GM12892 (cell line): ENCODE results near the gene RAB6C.
"Not testable (repeated sequence)": the region's sequence is repeated elsewhere in the genome, so short reads cannot be mapped to it uniquely, and the experiment has no call there.

Experiments used
- DNase-seq: peaks from one replicate; pipeline ENCODE4 v3.0.0; 2011; ENCODE audit not compliant: insufficient read length
- FAIRE-seq: peaks from 2 replicates; lab custom pipeline; 2011; peaks lifted over from hg19 to GRCh38; lab: Jason Lieb, UNC
- POLR2A ChIP-seq: IDR thresholded peaks from 2 replicates; pipeline ENCODE4 v1.6.1; 2011; ENCODE audit warnings: low read depth, low read length, control low read depth
- POLR2AphosphoS5 ChIP-seq: IDR thresholded peaks from 2 replicates; pipeline ENCODE4 v1.6.1; 2011; ENCODE audit warnings: low read depth, low read length, control low read depth
- TAF1 ChIP-seq: IDR thresholded peaks from 2 replicates; pipeline ENCODE4 v1.6.1; 2011; ENCODE audit warnings: low read depth, mild to moderate bottlenecking, control low read depth, low read length, borderline replicate concordance

The RAB6C gene

DNA sequence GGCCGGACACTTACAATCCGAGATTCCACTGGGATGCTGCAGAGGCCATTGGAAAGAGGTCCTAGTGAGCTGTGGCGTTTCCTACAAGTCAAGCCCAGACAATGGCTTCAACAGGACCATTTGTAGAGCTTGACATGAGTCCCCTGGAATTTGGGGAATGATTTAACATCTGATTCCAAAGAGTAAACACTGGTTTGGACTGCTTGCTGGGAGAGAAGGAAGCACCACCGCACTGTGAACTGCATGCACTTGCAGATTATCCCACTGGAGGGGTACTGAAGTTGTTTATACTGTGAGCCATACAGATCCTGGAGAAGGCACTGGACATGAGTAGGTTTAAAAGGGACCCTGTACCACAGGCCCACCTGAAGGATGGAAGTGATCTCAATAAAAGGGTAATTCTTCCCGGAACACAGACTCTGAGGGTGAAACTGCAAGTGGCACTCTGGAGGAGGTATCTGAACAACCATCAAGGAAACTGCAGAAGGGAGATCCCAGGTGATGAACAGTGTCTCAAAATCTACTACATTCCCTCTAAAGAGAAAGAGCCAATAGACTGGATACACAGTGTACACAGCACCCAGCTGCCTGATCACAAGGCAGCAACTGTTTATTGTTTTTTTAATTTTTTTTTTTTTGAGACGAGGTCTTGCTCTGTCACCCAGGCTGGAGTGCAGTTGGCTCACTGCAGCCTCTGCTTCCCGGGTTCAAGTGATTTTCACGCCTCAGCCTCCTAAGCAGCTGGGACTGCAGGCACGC lies 4.3 kb upstream of the RAB6C start:
- TF ChIP-seq POLR2A (no peak), TAF1 (no peak), POLR2AphosphoS5 (no peak)
- FAIRE-seq (no peak), DNase-seq (no peak)

DNA sequence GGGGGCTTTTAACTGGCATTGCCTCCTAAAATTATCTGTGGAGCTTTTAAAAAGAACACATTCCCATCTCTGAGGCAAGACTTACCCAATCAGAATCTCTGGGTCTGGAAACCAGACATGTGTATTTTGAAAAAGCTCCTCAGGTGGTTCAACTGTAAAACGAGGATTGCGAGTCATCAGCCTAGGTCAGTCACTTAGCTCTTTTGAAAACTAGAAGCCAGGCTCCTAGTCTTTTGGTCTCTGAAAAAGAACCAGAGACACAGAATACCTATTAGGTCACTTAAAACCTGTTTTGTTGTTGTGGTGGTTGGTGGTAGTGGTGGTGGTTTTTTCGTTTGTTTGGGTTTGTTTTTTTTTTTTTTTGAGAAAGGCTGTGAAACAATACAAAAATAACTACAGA lies 2.5 kb upstream of the RAB6C start:
- not testable (repeated sequence) for FAIRE-seq, DNase-seq

DNA sequence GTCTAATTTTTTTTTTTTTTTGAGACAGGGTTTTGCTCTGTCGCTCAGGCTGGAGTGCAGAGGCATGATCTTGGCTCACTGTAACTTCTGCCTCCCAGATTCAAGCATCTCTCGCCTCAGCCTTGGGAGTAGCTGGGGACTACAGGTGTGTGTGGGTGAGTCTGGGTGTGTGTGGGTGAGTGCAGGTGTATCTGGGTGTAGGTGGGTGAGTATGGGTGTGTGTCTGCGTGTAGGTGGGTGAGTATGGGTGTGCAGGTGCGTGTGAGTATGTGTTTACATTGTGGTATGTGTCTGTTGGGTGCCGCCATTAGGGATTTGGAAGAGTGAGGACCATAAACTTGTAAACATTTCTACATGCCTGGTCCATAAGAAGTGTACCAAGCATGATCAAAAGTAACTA lies 1.5 kb upstream of the RAB6C start:
- DNase-seq (no peak), FAIRE-seq (no peak)
- no peak for TF ChIP-seq POLR2A
- TF ChIP-seq POLR2AphosphoS5 = no peak
- no peak for TF ChIP-seq TAF1

DNA sequence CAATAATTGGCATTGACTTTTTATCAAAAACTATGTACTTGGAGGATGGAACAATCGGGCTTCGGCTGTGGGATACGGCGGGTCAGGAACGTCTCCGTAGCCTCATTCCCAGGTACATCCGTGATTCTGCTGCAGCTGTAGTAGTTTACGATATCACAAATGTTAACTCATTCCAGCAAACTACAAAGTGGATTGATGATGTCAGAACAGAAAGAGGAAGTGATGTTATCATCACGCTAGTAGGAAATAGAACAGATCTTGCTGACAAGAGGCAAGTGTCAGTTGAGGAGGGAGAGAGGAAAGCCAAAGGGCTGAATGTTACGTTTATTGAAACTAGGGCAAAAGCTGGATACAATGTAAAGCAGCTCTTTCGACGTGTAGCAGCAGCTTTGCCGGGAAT lies 780 bp downstream of the RAB6C start:
- not testable (repeated sequence) for DNase-seq
- FAIRE-seq = peak; percentile 9

DNA sequence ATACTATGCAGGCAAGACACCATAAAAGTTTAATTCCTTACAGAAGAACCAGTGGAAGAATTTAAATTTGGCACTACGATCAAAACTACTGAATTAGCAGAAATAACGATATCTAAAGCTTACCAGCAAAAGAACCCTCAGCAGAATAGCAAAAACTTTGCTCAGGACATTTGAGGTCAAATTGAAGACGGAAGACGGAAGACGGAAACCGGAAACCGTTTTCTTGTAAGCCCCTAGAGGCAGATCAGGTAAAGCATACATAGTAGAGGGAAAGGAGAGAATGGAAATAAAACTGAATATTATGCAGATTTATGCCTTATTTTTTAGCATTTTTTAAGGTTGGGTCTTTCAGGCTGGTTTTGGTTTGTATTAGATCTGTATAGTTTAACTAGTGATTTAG lies 2.2 kb downstream of the RAB6C start:
- not testable (repeated sequence) for FAIRE-seq, DNase-seq

DNA sequence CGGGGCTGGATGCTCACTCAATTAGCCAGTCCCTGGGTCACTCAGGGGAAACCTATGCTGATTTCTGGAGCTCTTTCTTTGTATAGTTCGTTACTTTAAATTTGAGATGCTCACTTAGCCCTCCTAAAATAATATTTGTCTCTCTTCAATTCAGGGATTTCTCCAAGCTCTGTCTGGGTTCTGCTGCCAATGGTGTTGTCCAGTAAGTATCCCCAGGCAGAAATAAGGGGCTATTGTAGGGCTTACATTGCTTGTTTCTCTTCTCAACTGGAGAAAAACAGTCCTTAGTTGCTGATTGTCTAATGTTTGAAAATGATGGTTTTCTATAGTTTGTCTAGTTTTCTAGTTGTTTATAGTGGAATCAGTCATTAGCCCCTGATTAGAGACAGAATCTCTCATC lies 5.0 kb downstream of the RAB6C start:
- TF ChIP-seq TAF1 (no peak), POLR2A (no peak), POLR2AphosphoS5 (no peak)
- DNase-seq (no peak), FAIRE-seq (no peak)

DNA sequence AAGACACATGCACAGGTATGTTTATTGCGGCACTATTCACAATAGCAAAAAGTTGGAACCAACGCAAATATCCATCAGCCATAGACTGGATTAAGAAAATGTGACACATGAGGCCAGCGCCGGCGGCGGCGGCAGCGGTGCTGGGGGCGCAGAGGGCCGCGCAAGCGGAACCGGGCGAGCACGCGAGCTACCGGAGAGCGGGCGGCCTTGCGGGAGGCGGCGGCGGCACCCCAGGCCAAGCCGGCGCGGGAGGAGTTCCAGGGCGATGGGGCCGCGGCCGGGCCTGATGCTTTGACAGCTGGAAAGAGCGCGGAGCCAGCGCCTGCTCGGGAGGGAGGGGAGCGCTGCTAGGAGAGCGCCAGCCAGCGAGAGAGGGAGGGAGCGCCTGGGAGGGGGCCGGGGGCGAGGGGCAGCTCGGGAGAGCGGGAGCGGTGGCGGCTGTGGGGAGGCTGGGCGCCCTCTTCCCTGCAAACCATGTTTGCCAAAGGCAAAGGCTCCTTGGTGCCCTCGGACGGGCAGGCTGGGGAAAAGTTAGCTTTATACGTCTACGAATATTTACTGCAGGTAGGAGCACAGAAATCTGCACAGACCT lies 13.0 kb downstream of the RAB6C start:
- not testable (repeated sequence) for DNase-seq, FAIRE-seq

DNA sequence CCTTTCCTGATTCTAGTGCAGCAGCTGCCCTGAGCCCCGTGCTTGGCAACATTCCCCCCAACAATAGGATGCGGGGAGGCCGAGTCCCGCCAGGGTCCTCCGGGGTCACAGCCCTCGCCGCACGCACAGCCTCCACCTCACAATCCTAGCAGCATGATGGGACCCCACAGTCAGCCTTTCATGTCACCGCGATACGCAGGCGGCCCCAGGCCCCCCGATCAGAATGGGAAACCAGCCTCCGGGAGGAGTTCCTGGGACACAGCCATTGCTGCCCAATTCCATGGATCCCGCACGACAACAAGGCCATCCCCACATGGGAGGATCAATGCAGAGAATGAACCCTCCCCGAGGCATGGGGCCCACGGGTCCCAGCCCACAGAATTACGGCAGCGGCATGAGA lies 13.7 kb downstream of the RAB6C start:
- DNase-seq, FAIRE-seq: not testable (repeated sequence)

DNA sequence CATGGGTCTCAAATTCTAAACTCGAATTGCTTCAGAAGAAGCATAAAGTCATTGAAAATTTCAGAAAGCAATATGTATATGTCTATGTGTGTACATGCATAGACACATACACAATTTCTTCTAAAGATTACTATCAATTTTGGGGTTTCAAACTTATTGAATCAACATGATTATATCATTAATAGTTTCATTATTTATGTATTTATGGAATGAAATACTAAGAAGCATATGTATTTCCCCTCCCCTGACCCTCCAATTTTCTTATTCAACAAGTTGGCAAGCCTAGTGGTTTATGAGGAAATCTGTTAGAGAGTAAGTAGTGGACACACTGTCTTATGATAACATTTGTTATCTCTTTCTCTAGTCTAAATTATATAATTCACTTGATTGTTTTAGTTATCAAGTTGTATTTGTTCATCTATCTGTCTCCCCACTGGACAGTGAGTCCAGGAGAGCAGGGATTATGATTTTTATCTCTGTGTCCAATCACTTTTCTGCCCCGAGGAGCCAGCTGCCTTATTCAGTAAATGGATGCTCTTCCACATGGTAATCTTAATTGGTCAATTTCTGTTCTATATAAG lies 17.3 kb downstream of the RAB6C start:
- not testable (repeated sequence) for DNase-seq, FAIRE-seq

DNA sequence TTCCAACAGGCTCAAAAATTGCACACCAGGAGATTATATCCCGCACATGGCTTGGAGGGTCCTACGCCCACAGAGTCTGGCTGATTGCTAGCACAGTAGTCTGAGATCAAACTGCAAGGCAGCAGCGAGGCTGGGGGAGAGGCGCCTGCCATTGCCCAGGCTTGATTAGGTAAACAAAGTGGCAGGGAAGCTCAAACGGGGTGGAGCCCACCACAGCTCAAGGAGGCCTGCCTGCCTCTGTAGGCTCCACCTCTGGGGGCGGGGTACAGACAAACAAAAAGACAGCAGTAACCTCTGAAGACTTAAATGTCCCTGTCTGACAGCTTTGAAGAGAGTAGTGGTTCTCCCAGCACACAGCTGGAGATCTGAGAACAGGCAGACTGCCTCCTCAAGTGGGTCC lies 19.3 kb downstream of the RAB6C start:
- not testable (repeated sequence) for FAIRE-seq, DNase-seq

DNA sequence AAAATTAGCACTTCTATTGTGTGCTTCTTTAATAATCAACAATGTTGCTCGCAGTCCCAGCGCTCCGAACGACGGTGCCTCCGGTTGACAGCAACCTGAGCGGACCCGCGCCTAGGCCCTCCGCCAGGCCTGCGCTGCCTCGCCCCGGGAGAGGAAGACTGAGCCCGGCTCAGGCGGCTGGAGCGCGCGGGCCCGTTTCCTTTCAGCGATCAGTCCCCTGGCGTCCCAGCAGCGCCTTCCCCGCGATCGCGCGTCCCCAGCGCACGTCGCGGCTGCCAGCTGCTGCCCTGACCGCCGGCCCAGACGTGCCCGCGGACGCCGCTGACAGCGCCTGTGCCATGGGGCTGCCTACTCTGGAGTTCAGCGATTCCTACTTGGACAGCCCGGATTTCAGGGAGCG lies 26.4 kb downstream of the RAB6C start:
- not testable (repeated sequence) for FAIRE-seq, DNase-seq

DNA sequence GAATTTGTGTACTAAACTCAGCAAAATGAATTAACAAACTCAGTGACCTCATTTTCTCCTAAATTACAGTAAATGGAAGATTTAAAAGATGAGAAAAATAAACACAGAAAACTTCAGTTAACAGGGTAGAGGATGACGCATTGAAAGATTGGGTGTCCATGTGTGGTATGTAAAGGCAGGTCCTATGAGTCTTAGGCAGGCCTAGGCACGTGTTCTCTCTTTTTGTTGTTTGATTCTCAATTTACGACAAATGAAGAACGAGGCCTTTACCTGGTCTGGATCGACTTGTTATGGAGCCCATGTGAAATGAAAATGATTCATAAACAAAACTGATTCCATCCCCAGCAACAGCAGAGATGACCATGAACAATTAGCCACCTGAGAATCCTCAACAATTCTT lies 37.2 kb downstream of the RAB6C start:
- not testable (repeated sequence) for DNase-seq, FAIRE-seq

DNA sequence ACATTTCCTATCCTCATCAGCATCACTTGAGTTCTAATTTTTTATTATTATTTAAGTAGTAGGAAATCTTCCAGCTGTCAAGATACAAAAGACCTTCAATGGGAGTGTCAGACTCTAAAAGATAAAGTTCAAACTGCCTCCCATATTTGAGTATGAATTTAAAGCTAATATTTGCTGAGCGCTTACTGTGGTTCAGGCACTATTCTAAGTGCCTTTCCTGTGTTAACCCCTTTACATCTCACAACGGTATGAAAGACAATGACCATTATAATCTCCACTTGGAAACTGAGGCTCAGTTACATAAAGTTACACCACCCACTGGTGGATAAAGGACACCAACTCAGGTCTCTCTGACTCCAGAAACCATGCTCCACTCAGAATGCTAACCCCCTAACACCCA lies 39.9 kb downstream of the RAB6C start:
- TF ChIP-seq POLR2A (no peak), POLR2AphosphoS5 (no peak), TAF1 (no peak)
- DNase-seq (no peak), FAIRE-seq (no peak)

DNA sequence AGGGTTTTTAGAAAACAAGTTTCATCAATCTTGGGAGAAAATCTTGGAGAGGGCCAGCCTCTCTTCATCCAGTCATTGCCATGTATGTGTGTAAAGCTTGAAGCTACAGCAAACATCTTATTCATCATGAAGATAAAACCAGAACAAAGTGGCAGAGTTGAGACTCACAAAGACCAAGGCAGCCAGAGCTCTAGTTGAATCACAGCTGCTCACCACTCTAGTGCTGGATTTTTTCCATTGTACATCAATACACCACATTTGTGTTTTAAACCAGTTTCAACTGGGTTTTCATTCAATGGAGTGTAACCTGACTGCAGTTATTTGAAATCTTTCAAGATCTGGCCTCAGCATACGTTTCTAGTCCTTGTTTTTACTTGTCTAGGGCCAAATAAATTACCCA lies 40.6 kb downstream of the RAB6C start:
- not testable (repeated sequence) for DNase-seq, FAIRE-seq

DNA sequence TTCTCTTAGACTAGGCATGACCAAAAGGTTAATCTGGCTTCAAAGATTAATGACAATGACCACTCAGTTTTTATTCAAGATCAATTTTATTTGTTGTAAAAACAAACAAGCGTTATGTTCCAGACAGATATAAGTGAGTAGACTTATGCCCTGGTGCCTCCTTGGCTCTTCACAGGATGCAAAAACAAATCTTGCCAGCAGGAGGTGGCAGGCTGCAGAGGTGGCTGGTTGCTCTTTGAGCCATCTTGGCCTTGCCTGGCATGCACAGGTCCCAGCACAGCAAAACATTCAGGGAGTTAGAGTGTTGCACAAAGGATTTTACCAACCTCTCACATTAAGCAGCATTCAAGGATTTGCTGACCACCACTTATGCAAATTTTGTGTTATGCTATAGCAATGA lies 46.5 kb downstream of the RAB6C start:
- FAIRE-seq, DNase-seq: not testable (repeated sequence)
